ENCODE measurements around the gene STX4.

DNA sequence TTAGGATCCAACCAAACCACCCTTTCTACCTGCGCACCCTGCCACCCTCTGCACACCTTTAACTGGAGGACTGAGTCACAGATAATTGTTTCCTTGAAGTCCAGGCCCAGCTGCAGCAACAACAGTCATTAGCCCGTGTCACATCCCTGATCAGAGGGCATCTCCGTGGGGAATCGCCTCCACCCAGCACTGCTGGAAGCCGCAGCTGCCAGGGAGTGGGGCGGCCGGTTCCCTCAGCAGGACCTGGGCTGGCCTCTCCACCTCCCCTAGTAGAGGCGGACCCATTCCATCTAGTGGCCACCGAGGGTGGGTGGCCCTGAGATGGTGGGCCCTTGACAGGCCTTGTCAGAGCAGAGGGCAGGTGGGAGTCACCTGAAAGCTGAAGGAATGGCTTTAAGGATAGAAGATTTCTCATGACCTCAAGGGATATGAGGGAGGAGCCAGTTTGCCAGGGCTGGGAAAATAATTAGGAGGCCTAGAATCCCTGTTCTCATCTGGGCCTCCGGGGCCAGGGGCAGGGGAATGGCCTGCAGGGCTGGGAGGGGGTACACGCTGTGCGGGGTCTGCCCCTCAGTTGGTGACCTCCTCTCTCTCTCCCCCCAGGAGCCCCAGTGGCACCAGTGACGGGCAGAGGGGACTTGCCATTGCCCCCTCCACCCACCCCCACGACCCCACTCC lies 49.1 kb downstream of the STX4 start:
- no peak for TF ChIP-seq POLR2A (IDR thresholded peaks at IDR 0.05)
- TF ChIP-seq, protein P1, sequence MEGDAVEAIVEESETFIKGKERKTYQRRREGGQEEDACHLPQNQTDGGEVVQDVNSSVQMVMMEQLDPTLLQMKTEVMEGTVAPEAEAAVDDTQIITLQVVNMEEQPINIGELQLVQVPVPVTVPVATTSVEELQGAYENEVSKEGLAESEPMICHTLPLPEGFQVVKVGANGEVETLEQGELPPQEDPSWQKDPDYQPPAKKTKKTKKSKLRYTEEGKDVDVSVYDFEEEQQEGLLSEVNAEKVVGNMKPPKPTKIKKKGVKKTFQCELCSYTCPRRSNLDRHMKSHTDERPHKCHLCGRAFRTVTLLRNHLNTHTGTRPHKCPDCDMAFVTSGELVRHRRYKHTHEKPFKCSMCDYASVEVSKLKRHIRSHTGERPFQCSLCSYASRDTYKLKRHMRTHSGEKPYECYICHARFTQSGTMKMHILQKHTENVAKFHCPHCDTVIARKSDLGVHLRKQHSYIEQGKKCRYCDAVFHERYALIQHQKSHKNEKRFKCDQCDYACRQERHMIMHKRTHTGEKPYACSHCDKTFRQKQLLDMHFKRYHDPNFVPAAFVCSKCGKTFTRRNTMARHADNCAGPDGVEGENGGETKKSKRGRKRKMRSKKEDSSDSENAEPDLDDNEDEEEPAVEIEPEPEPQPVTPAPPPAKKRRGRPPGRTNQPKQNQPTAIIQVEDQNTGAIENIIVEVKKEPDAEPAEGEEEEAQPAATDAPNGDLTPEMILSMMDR (IDR thresholded peaks at IDR 0.05), result no peak

All from Peyer's patch (tissue), 4 donors.